DOHH2 (cell line): ENCODE data around the gene TBC1D24.

Experiments used
- EZH2phosphoT487 ChIP-seq: fragments of 200-600 bp; sonication (generic); IDR thresholded peaks from 2 replicates; pipeline ENCODE4 v1.6.1; 2017; ENCODE audit warnings: borderline replicate concordance, mild to moderate bottlenecking, antibody characterized with exemption, low read length, moderate library complexity, mixed read lengths
- TF ChIP-seq, protein P1 (sequence below): fragments of 200-600 bp; sonication (generic); IDR thresholded peaks from one replicate; pipeline ENCODE4 v1.5.1; 2014; ENCODE audit warnings: antibody characterized with exemption, mild to moderate bottlenecking, low read depth, low read length; ENCODE audit not compliant: poor library complexity, severe bottlenecking

DNA sequence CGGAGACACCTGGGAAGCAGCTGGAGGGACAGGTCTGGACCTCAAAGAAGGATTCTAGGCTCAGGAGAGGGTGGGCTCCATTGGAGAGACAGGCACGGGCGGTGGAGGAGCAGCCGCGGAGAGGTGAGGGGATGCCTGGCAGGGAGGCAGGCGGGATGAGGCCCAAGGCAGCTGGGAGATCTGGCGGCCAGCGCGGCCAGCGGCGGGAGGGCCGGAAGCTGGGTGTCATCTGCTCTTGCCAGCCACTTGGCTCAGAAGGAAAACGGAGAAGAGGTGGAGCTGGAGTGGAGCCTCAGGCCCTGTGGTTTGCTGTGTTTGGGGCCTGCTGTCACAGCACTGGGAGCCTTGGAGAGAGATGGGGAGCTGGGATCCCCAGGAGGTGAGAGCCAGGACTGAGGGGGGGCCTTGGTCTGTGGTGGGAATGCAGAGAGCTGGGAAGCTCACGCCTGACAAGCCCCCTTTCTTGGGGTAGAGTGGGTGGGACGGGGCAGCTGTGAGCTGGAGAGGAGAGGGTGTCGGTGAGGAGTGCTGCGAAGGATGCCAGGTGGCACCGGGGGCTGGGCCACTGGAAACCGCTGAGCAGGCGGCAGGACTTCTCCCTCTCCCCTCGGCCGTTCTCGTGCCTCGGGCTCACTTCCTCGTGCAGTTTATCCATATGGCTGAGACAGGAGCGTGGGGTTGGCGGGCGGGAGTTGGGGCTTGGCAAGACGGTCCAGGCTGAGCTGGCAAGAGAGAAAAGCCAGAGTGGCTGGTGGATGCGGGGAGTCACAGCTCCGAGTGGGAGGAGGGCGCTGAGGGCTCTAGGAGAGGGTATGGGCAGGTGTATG, 8.0 kb downstream of the TBC1D24 start:
- TF ChIP-seq, protein P1, sequence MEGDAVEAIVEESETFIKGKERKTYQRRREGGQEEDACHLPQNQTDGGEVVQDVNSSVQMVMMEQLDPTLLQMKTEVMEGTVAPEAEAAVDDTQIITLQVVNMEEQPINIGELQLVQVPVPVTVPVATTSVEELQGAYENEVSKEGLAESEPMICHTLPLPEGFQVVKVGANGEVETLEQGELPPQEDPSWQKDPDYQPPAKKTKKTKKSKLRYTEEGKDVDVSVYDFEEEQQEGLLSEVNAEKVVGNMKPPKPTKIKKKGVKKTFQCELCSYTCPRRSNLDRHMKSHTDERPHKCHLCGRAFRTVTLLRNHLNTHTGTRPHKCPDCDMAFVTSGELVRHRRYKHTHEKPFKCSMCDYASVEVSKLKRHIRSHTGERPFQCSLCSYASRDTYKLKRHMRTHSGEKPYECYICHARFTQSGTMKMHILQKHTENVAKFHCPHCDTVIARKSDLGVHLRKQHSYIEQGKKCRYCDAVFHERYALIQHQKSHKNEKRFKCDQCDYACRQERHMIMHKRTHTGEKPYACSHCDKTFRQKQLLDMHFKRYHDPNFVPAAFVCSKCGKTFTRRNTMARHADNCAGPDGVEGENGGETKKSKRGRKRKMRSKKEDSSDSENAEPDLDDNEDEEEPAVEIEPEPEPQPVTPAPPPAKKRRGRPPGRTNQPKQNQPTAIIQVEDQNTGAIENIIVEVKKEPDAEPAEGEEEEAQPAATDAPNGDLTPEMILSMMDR = no peak
- no peak for TF ChIP-seq EZH2phosphoT487
